ENCODE results near the gene BRD8. TPM values are rescaled to one million over a fixed set of nuclear protein-coding genes. Genes with fewer than 3 reads are reported as not detected.

BRD8 gene
- total RNA-seq, 2 donors from 2014 or later: 66.8 to 94.7 TPM

DNA sequence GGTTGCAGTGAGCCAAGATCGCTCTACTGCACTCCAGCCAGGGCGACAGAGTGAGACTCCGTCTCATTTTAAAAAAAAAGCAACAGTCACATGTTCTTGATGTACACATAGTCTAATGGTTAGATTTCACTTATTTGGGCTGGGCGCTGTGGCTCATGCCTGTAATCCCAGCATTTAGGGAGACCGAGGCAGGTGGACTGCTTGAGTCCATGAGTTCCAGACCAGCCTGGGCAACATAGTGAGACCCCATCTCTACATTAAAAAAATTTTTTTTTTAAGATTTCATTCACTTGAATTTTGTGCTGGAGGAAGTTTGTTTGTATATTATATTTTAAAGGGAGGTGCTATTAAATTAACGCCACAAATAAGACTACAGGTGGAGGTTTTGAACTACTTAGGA, 72.7 kb downstream of the BRD8 start:
- Mint-ChIP-seq H3K9me3 (no peaks in the 10 kb centered on the region), H3K27ac (no peak overlapping the region), H3K4me1 (ENCODE audit: low read depth) (peaks cover 6% of the 10 kb centered on the region), H3K4me3 (no peak overlapping the region), H3K27me3 (ENCODE audit: low read depth) (no peaks in the 10 kb centered on the region), H3K36me3 (ENCODE audit: insufficient read depth in 2 of 2) (no peaks in the 10 kb centered on the region)
- no peak for ATAC-seq (replicated peaks in 1 of 2)
- DNase-seq: no peak

DNA sequence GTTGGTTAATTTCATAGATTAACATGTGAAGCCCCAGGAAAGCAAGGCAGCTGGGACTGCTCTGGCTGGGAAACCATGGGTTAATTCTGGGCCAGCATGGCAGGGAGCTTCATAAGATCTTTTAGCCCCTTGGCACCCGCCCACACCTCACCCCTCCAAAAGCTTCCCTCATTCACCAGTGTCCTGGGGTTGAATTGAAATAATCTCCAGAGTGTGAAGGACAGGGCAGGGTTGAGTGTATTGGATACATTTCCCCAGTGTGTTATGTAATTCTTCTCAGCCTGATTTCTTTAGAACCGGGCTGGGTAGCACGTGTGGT, 75.2 kb downstream of the BRD8 start:
- H3K27ac Mint-ChIP-seq: no peak overlapping the region
- no peaks in the 10 kb centered on the region for H3K4me1 Mint-ChIP-seq (ENCODE audit: low read depth)
- no peaks in the 10 kb centered on the region for H3K36me3 Mint-ChIP-seq (ENCODE audit: insufficient read depth in 2 of 2)
- ATAC-seq (replicated peaks in 1 of 2) (no peak), DNase-seq (no peak)
- H3K27me3 Mint-ChIP-seq (ENCODE audit: low read depth): no peaks in the 10 kb centered on the region
- no peak overlapping the region for H3K4me3 Mint-ChIP-seq
- peaks cover 0 to 1% of the 10 kb centered on the region in 2 donors for H3K9me3 Mint-ChIP-seq

DNA sequence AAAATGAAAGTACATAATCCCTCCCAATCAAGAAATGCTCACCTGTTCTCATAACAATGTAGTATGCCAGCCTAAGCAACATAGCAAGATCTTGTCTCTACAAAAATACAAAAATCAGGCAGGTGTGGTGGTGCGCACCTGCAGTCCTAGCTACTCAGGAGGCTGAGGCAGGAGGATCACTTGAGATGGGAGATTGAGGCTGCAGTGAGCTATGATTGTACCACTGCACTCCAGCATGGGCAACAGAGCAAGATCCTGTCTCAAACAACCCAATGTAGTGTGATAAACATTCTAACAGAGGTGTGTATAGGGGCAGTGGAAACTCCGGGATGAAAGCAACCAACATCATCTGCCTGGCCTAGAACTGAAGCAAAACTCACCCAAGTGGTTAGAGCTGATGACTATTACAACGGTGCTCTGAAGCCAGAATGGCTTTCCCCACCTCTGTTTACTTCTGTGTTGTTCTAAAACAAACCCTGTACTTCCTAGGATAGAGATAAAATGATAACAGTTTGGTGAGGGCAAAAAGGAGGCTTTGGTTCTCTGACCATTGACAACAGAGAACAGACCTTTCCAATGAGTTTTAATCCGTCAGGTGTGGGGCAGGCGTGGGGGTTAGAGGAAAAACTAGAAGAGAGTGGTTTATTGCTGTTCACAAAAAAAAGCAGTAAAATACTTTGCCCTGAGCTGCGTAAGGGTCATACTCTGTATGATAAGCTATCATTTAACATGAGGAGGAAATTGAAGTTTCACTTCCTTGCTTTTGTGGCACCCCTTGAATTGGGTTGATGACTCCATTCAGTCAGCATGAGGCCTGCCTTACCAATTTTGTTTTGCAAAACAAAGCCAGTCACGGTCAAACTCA, 75.7 kb downstream of the BRD8 start:
- Mint-ChIP-seq H3K4me1 (ENCODE audit: low read depth) (peaks cover under 1% of the 10 kb centered on the region), H3K9me3 (peaks cover 0 to 1% of the 10 kb centered on the region in 2 donors), H3K36me3 (ENCODE audit: insufficient read depth in 2 of 2) (no peaks in the 10 kb centered on the region), H3K4me3 (no peak overlapping the region), H3K27ac (no peak overlapping the region), H3K27me3 (ENCODE audit: low read depth) (no peaks in the 10 kb centered on the region)
- ATAC-seq (replicated peaks in 1 of 2) (no peak), DNase-seq (no peak)

DNA sequence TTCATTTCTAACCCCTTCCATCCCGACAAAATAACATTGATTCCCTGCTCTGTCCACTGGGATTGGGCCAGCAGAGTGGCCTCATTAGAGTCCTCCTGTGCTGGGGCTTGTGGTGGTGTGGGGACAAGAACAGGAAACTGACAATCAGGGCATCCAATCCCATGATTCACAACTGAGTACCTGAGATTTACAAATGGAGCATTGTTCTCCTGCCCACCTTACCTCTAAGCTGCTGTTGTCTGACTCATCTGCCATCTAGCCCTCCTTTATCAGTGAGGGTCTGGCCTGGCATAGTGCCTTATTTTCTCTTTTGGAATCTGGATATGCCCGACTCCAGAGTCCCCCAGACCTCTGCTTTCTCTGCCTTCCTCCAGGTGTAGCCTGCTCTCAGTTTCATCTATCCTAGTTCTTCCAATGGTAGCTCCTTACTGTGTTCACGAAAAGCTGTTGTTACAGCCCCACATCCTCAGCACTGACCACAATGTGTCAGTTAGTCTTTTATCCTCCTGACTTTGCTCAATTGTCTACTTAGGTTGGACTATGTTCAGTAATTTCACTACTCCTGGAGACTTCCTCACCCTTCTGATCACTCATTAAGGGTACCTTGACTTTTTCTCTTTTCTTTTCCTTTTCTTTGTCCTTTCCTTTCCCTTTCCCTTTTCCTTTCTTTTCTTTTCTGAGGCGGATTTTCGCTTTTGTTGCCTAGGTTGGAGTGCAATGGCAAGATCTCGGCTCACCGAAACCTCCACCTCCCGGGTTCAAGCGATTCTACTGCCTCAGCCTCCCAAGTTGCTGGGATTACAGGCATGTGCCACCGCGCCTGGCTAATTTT, 81.2 kb downstream of the BRD8 start:
- peak; percentile 43 to 59 for ATAC-seq (replicated peaks in 1 of 2)
- peaks cover 52% of the 10 kb centered on the region for H3K4me1 Mint-ChIP-seq (ENCODE audit: low read depth)
- H3K9me3 Mint-ChIP-seq: peaks cover 0 to 1% of the 10 kb centered on the region in 2 donors
- no peaks in the 10 kb centered on the region for H3K36me3 Mint-ChIP-seq (ENCODE audit: insufficient read depth in 2 of 2)
- no peak overlapping the region for H3K27ac Mint-ChIP-seq
- no peaks in the 10 kb centered on the region for H3K27me3 Mint-ChIP-seq (ENCODE audit: low read depth)
- no peak for DNase-seq
- no peak overlapping the region for H3K4me3 Mint-ChIP-seq

DNA sequence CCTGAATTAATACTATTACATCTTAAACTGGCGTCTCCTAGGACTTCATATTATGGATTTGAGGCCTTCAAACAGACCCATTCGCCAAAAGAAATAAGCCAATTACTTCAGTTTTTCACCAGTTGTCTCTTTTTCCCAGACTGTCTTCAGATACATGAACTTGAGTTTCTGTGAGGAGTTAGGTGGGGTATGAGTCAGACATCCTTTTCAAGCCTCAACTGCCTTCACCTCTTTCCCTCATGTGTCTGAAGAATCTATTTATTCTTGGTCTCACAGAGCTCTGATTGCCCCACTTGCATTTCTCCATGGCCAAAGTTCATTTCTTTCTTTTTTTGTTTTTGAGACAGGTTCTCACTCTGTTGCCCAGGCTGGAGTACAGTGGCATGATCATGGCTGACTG, 82.1 kb downstream of the BRD8 start:
- Mint-ChIP-seq H3K36me3 (ENCODE audit: insufficient read depth in 2 of 2) (no peaks in the 10 kb centered on the region), H3K4me3 (no peak overlapping the region), H3K27ac (no peak overlapping the region), H3K4me1 (ENCODE audit: low read depth) (peaks cover 53% of the 10 kb centered on the region), H3K27me3 (ENCODE audit: low read depth) (no peaks in the 10 kb centered on the region), H3K9me3 (peaks cover 0 to 1% of the 10 kb centered on the region in 2 donors)
- no peak for DNase-seq
- ATAC-seq (replicated peaks in 1 of 2): peak; percentile 39 to 53

DNA sequence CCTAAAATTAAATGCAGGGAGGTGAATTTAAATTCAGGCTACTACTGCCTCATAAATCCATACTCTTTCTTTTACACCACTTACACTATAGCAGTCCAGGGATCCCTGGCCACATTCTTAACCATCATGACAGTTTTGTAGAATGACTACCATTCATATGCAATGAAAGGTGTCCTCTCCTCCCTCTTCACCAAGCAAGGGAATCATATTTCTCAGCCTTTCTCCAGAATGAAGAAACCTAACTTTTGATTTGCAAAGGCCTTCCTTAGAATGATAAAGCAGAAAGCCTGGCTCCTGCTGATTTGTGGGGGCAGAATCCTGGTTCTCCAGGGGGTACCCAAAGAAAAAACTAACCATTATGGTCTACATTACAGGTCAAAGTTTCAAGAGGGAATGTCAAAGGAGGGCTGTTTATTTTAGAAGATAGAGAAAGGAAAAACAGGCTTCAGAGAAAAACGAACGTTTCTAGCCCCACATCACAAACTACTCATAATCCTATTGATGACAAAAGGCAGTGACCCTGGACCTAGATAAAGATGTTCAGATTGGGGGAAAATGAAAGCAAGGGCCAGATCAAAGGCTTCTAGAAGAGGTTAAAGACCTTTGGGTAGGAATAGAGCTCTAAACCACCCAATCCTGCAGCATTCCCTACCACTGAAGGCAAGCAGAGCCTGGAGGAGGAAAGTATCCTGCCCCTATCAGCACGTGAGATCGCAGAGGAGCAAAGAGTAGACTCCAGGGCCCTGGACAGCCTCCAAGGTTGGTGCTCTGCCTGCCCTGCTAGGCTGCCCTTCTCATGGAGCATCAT, 83.1 kb downstream of the BRD8 start:
- H3K4me1 Mint-ChIP-seq (ENCODE audit: low read depth): peaks cover 53% of the 10 kb centered on the region
- H3K9me3 Mint-ChIP-seq: peaks cover 0 to 1% of the 10 kb centered on the region in 2 donors
- ATAC-seq (replicated peaks in 1 of 2): no peak
- no peak overlapping the region for H3K4me3 Mint-ChIP-seq
- DNase-seq: no peak
- no peaks in the 10 kb centered on the region for H3K36me3 Mint-ChIP-seq (ENCODE audit: insufficient read depth in 2 of 2)
- H3K27me3 Mint-ChIP-seq (ENCODE audit: low read depth): no peaks in the 10 kb centered on the region
- H3K27ac Mint-ChIP-seq: no peak overlapping the region

DNA sequence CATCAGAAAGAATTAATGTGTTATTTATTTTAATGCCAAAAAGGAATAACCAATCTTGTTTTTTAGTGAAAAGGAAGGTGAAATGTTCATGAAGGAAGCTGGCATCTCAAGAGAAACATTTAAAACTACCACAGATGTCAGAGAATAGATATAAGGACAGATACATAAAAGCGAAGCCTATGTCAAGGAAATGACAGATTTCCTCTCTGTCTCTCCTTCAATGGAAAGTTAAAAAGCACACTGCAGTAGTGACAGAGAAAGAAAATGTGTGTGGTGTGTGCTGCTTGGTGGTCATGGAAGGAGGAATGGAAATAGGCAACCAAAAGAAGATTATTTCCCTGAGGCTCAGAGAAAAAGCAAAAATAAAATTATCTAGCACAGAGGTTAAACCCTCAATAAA, 85.4 kb downstream of the BRD8 start:
- no peak overlapping the region for H3K27ac Mint-ChIP-seq
- no peaks in the 10 kb centered on the region for H3K36me3 Mint-ChIP-seq (ENCODE audit: insufficient read depth in 2 of 2)
- no peaks in the 10 kb centered on the region for H3K9me3 Mint-ChIP-seq
- no peak overlapping the region for H3K4me3 Mint-ChIP-seq
- DNase-seq (no peak), ATAC-seq (replicated peaks in 1 of 2) (no peak)
- no peaks in the 10 kb centered on the region for H3K27me3 Mint-ChIP-seq (ENCODE audit: low read depth)
- peaks cover 53% of the 10 kb centered on the region for H3K4me1 Mint-ChIP-seq (ENCODE audit: low read depth)

DNA sequence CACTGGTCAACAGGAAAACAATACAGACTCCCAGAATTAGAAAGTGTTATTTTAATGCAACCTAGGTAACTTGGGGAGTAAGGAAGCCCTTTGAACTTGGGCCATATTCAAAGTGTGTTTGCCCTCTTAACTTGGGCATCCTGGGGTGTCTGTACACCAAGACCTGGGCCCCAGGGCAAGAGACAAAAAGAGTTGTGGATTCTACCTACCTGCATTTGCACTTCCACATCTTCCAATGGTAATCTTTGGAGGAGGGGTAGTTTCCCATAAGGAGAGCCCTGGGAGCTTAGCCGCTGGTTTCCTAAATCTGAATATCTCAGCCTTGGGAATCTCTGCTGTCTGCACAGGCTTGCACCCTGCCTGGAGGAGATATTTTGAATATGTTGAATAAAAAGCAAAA, 86.1 kb downstream of the BRD8 start:
- Mint-ChIP-seq H3K36me3 (ENCODE audit: insufficient read depth in 2 of 2) (no peaks in the 10 kb centered on the region), H3K9me3 (no peaks in the 10 kb centered on the region), H3K27me3 (ENCODE audit: low read depth) (no peaks in the 10 kb centered on the region), H3K4me1 (ENCODE audit: low read depth) (peaks cover 48% of the 10 kb centered on the region), H3K4me3 (no peak overlapping the region), H3K27ac (no peak overlapping the region)
- ATAC-seq (replicated peaks in 1 of 2) (no peak), DNase-seq (no peak)

DNA sequence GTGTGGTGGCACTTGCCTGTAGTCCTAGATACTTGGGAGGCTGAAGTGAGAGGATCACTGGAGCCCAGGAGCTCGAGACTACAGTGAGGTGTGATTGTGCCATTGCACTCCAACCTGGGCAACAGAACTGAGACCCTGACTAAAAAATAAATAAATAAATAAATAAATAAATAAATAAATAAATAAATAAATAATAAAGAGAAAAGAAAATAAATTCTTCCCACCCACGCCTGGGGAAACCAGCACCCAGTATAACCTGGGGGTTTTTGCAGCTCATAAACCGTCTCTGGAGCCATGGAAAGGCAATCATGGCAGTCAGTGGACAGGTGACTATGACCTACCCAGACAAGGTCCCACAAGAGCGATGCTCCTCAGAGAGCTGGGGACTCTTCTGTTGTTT, 86.7 kb downstream of the BRD8 start:
- peaks cover 43% of the 10 kb centered on the region for H3K4me1 Mint-ChIP-seq (ENCODE audit: low read depth)
- no peak overlapping the region for H3K4me3 Mint-ChIP-seq
- no peaks in the 10 kb centered on the region for H3K36me3 Mint-ChIP-seq (ENCODE audit: insufficient read depth in 2 of 2)
- no peak overlapping the region for H3K27ac Mint-ChIP-seq
- no peaks in the 10 kb centered on the region for H3K27me3 Mint-ChIP-seq (ENCODE audit: low read depth)
- H3K9me3 Mint-ChIP-seq: no peaks in the 10 kb centered on the region
- ATAC-seq (replicated peaks in 1 of 2) (no peak), DNase-seq (no peak)

Other genes with a start within 250 kb of the BRD8 start
- 10 to 100 TPM; 19.3 to 20.5 TPM for gene FAM13B, start 145.6 kb downstream of the BRD8 start, total RNA-seq
- not detected for gene WNT8A, start 94.6 kb downstream of the BRD8 start, total RNA-seq
- not detected for gene NME5, start 39.2 kb downstream of the BRD8 start, total RNA-seq
- 10 to 100 TPM; 39.9 to 50.4 TPM for gene KIF20A, start 482 bp upstream of the BRD8 start, total RNA-seq
- gene CDC23, start 34.7 kb upstream of the BRD8 start, total RNA-seq: 10 to 100 TPM; 45.0 to 48.9 TPM
- gene GFRA3, start 96.0 kb upstream of the BRD8 start, total RNA-seq: under 1 TPM in 1 of 2 donors, not detected in 1; 0.17 TPM
- gene CDC25C, start 153.2 kb upstream of the BRD8 start, total RNA-seq: 10 to 100 TPM; 22.6 to 30.1 TPM
- 10 to 100 TPM; 39.1 to 44.7 TPM for gene FAM53C, start 159.6 kb upstream of the BRD8 start, total RNA-seq
- 10 to 100 TPM; 59.5 to 67.2 TPM for gene KDM3B, start 174.1 kb upstream of the BRD8 start, total RNA-seq

All from activated T-cell treated with anti-CD3 and anti-CD28 coated beads, Interleukin-2, amount 50 U/mL, for 72 hours (primary cell).